Hematopoietic multipotent progenitor cell treated with erythropoietin and hydrocortisone succinate and interleukin-3 and kit ligand, for 8 days (in vitro differentiated cells): Measurements from ENCODE around the gene HIPK2.

ENCODE experiments used
- DNase-seq: peaks from one replicate; pipeline ENCODE4 v3.0.0-alpha.2; 2015

HIPK2 gene

DNA sequence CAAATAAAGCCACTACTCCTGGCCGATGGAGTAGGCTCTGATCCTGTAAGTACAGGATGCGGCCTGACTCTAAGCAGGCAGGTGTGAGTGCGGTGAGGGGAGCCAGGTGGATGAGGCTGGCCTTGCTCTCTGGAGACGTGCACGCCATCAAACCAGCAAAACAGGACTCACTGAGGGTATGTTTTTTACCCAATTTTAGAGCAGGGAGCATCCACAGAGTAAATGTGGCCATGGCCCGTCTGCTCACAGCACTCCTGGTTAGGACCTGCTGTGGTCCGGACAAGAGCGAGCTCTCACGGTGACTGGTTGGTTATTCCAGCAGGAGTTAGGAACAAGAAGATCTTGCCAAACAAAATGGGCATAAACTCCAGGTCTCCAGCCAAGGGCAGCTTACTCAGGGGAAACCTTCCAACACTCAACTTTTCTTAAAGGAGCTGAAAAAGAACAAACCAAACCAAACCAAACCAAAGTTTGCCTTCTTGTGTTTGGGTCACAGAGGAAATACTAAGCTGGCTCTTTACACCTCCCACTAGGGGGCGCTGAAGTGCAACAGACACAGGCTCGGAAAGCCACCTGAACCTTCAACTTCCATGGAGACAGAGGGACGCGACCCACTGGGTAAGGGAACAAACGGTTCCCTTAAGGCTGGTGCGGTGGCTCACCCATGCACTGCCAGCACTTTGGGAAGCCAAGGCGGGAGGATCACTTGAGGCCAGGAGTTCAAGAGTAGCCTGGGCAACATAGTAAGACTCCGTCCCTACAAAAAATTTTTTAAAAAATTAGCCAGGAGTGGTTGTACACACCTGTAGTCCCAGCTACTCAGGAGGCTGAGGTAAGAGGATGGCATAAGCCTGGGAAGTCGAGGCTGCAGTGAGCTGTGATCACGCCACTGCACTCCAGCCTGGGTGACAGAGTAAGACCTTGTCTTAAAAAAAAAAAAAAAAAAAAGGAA, 131.9 kb downstream of the HIPK2 start:
- DNase-seq: peak; percentile 89

DNA sequence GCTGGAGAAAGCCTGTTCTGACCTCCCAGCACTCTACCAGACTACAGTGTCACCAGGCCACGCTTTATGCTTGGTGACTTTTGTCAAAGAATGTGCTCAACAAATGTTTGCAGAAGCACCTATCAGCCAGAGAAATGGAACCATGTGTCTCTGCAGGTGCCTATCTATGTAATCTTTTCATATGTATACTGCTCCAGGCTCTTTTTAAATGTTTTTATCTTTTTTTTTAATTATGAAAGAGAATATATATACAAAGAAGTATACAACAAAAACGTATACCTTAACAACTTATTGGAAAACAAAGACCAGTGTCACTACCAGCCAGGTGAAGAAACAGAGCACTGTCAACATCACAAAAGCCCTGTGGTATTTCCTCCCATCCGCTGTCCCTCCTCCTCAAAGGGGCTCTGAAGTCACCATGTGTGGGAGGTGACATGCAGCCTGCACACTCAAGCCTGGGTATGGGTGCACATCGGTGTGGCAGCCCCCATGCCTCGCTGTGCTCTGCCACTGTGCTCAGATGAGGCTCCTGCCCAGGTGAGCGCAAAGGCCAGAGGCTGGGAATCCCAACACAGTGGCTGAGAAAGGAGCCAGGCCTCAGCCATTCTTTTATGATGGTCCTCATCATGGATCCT, 133.7 kb downstream of the HIPK2 start:
- no peak for DNase-seq

DNA sequence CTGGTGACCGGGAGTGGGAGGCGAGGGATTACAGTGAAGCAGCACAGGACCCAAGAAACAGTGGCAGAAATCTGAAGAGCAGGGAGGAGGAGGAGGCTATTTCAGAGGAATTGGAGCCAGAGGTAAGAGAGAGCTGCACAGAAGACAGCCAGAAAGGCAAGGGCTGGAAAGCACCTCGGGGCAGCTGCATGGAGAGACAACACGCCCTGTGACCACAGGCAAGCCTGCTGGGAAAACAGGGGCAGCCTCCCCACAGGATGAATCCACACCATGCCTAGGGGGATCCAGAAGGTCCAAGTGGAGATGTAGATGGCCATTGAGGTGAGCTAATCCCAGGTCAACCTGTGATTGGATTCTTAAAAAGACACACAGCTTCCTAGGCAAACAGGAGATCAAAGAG, 135.5 kb downstream of the HIPK2 start:
- no peak for DNase-seq

DNA sequence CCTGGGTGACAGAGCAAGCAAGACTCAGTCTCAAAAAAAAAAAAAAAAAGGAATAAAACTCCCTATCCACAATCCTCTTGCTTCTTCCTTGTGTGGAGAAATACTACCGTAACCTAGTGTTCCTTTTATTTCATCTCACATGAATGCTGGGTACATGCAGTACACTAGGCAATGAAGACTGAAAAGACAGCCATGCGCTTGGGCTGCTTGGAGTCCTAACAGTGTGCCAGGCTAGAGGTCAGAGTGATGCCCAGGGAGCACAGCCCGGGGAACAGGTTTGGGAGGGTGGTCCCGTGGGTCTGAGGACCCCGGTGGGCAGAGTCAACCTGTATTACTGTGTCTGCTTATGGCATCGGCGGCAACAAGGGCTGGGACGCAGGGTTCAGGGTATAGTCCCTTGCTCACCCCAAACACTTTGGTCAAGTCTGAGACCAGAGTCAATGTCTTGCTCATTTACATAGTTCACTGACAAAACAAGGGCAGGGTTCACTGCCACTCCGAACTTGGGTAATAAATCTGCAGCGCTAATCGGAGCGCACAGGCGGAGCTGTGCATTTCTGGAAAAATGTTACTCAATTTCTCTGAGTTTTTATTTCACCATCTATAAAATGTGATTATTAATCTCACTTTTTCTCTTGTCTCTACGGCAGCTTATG, 136.3 kb downstream of the HIPK2 start:
- no peak for DNase-seq

DNA sequence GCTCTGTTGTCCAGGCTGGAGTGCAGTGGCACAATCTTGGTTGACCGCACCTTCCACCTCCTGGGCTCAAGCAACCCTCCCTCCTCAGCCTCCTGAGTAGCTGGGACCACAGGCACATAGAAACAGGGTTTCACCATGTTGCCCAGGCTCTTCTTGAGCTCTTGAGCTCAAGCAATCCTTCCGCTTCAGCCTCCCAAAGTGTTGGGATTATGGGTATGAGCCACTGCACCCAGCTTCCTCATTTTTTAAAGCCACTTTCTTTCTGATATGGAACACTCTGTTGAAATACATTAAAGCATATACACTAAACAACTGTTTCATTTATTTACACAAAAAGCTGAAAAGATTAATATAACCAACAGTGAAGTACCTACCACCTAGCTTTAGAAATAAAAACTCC, 137.1 kb downstream of the HIPK2 start:
- no peak for DNase-seq

DNA sequence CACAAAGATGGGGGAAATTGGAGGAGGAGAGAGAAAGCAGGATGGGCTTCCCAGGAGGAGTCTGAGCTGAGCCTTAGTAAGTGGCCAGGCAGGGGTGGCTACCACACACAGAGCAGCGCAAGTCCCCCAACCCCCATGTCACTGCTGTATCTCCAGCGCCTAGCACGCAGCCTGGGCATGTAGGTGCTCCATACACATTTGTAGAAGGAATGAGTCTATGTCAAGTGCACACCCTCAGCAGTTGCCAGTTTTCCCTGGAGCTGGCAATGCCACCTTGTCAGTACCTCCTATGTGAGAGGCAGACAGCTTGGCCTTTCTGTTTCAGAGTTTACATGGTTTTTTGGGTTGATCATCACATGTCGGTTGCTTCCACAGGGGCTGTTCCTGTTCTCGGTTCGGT, 138.2 kb downstream of the HIPK2 start:
- no peak for DNase-seq

DNA sequence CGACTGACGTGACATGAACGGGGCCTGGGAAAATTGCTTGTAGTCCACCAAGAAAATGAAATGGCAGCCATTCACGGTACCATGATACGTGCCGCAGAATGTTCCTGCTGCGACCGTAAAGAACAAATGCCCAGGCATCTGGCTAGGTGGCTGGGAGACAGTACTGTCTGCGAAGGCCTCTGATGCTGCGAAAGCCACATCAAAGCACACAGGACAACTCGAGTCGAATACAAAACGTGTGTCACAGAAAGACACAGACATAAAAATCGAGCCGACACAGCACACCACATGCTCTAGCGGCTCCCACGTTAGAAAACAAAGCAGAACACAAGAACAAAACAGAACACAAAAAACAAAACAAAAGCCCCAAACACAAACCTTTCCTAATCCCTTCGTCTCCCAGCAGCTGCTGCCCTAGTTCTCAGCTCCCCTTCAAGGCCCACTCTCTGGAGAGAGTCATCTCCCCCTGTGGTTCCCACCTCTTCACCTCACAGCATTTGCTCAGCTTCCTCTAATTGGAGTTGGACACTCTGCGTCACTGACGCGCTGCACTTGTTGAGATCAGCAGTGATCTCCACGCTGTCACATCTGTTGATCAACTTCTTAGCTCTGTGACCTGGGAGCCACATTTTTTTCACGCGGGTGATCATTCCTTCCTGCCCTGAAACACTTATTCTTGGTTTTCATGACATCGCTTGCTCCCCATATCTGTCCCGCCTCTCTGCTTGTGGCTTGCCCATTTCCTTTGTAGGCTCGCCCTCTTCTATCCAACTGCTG, 142.1 kb downstream of the HIPK2 start:
- peak; percentile 33 for DNase-seq

DNA sequence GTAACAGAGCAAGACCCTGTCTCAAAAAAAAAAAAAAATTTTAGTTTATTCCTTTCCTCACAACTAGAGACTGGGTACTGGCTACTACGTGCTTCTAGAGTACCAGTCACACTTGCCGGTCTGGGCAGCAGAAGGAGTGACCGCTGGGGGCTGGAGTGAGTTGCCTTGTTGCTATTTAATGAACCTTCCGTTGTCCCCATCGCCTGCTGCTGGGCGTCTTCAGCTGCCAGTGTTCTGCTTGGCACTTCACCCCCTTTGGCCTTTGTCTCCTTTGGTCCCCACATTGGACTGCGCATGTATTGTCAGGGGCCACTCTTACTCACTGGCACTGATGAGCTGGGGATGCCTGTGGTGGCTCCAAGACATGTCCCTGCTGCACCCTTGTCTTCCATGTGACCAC, 143.7 kb downstream of the HIPK2 start:
- no peak for DNase-seq

DNA sequence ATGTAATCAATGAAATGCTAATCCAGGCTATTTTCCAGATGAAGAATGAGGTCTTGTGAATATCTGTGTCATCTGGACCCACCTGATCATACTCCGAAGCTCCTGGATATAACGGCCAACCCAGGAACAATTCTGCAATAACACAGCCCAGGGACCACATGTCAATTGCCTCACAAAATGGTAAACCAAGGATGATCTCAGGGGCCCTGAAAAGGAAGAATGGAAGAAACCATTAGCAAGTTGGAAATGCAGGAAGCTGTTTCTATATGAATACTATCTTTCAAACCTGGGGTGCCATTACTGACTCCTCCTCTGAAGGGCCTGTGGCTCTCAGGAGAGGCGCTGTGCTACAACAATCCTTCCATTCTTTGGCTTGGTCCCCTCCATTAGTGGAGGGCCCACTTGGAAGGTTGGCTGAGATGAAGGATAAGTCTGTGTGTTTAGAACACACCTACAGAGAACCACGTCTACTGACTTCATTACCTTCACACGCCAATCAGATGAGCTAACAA, 146.2 kb downstream of the HIPK2 start:
- no peak for DNase-seq

DNA sequence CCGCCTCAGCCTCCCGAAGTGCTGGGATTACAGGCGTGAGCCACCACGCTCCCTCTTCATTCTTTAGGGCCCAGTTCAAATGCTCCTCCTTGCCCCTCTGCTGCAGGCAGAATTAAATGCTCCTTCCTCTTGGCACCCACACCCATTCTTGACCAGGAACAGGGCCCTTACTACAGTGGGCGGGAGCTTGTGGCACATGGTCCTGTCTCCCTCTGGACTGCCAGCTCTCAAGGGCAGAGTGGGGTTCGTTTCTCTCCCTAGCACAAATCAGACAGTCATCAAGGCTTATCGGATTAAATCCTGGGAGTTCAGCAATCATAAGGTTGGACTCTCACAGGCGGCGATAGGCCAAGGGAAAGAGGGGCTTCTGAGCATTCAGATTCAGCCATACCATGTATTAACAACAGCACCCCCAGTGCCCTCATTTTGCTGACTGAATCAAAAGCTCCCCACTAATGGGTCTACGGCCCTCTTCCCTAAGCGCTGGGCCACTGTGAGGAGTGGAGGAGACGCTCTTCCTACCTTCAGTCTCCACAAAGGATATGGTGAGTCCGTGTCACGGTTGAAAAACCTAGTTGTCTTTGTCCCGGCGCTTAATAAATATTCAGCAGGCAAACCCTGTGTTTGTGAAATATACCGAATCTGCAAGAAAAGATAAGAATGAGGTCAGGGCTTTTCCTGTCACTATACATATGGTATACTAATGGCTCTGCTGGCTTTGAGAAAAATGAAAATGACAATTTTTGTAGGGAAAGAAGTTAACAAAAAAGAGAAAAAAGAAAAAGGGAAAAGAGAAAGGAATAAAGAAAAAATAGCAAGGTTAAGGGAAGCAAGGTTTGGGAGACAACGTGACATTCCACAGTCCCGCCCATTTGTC, 146.9 kb downstream of the HIPK2 start:
- DNase-seq: peak; percentile 75

DNA sequence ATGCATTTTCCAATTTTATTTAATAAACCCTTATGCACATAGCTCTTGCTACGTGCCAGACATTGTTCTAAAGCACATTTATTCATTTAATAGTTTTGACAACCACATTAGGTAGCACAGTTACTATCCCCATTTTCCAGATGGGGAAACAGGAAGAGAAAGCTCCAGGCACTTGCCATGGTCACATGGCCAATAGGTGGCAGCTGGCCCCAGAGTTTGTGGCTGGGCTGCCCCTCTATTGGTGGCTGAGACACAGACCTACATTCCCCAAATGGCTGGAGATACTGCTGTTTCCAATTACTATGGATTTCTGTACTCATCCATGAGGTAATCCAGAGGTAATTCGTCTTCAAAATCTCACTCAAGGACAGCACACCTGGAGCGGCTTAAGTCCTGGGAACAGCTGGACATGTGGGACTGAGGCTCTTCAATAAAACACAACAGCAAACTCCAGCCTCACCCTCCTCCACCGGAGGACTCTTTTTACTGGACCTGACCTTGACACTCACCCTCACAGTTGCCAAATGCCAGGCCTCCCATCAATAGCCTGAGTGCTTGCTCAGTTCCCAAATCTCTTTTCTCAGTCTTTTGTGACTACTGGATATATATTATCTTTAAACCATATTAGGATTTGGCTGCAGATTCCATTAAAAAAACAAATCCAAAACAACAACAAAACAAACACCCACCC, 148.3 kb downstream of the HIPK2 start:
- DNase-seq: no peak

DNA sequence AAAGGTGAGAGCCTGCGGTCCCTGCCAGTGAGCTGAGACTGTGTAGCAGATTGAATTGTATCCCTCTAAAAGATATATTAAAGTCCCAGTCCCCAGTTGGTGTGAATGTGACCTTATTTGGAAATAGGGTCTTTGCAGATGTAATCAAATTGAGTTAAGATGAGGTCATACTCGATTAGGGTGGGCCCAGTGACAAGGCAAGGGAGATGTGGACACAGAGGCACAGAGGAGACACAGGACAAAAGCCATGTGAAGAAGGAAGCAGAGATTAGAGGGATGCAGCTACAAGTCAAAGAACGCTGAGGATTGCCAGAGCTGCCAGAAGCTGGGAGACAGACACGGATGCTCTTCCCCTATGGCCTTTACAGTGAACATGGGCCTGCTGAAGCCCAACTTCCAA, 150.0 kb downstream of the HIPK2 start:
- DNase-seq: no peak

DNA sequence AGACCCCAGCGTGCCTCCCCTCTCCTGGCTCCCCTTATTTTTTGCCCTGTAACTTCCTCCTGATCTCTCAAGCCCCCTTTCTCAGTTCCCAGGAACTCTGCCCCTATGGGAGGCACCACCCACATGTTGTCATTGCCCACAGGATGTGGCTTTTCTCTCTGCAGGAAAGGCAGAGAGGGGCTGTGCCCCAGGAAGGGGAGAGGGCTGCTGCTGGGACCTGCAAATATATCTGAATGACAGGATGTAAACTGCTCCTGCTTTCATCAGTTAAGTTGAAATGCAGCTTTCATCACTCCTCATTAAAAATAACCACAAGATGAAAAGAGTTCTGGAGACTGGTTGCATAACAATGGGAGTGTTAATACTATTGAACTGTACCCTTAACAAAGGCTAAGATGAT, 151.0 kb downstream of the HIPK2 start:
- DNase-seq: peak; percentile 36

DNA sequence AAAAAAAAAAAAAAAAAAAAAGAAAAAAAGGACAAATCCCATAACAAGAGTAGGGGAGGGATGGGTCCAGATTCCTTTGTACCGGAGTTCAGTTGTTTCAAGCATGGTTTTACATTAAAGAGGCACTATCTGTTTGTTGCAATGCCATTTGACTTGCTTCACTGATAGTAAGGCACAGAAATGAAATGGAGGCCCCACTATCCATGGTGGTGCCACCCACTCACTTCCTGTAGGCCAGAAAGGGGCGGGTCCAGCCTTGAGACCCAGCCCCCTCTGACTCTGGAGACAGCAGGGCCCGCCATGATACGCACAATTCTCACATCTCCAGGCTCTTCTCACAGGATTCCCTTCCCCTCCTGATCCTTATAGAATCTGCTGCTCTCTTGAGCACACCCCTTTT, 154.3 kb downstream of the HIPK2 start:
- DNase-seq: peak; percentile 45

DNA sequence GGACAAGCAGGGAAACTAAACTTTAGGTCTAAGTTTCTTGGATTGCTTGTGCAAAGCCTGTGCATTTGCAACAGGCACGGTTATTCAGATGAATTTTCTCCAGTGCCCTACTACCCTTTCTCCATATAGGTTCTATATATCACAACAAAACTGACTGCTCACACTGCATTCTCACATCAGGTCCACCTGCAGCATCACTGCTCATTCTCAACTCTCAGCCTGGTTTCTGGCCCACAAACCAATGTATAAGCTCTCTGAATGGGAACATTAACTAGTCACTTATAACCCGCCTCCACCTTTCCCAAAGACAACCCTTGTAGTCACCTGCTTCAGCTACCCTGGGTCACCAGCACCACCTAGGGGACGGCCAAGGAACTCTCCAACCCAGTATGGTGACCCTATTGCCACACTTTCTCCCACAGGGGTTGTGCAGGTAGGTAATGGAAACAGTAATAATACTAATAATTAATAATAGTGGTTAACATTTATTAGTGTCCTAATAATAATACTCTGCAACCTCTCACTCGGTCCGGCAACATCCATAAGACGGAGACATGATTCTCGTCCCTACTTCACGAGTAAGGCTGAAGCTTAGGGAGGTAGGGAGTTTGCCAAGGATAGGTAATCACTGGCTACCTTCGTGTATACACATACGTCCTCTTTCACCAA, 157.0 kb downstream of the HIPK2 start:
- DNase-seq: peak; percentile 59

DNA sequence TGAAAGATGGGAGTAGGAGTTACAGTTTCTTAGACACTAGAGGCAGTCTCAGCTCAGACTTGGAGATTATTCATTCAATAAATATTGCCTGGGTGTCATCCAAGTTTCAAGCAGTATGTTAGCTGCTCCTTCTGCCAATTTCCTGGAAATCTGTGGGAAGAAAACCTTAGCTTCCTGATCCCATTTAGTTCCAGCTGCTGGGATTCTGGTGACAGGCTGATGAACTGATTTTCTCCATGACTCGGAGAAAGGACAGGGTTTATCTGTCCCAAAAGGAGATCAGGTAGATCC, 158.5 kb downstream of the HIPK2 start:
- no peak for DNase-seq

DNA sequence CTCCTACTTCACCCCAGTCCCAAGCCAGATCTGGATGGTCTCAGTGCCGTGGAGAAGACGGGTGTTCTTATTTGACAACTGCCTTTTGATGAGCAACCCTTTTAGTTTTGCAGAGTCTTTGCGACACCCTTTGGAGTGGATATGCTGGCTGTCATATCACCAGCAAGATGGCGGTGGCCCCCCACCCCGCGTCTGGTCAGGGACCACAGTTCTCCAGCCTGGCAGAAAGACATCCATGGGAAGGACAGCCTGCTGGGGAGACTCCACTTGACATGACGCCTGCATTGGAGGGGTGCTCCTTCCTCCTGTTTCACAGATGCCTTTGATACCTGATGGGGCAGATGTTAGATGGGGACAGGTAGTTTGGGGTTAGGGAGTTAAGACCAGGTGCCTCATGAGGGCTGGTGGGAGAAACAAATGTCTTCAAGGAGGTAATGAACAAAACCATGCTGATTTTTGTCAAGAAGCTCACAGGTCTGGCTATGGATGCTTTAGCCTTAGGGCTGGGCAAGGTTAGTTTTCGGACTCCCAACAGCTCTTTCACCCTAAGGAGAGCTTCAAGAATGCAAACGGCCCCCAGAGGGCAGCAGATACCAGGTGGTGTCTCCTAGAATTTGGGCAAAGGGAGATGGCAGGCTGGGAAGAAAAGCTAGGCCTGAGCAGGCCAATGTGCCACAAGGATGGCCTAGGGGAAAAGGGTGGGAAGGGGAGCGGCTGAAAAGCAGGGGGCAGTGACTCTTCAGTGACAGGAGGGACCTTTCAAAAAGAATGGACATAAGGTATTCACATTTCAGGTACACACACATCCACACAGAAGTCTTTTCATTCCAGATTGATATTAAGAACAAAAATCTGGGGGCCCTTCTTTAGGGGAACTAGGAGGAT, 159.1 kb downstream of the HIPK2 start:
- DNase-seq: peak; percentile 67

DNA sequence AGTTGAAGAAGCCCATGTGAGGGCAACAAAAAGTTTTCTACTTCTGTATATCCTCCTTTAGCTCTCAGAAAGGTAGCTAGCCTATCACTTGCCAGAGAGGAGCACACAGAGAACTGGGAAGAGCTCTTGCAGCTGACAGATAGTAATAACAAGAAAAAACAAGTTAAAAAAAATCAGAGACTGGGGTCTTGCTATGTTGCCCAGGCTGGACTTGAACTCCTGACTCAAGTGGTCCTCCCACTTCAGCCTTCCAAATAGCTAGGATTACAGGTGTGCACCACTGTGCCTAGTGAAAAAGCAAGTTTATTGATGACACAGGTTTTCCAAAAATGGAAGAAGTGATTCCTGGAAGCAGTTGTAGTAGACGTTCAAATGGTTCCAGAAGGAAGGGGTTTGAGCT, 160.7 kb downstream of the HIPK2 start:
- no peak for DNase-seq

DNA sequence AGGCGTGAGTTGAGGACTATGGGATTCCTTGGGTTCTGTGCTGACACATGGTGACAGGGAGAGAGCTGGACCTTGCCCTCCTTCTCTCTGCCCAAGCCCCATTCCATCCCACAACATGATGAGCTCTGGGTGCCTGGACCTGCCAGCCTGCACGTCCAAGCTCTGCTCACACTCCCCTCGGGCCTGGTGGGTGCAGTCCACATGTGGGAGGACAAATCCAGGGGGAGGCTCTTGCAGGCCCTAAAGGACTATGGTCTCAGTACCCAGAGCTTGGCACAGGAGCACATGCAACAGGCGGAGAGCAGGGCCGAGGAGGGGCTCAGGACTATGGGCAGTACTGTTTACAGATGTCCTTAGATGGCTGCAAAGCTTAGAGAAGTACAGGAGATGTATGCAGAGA, 162.9 kb downstream of the HIPK2 start:
- DNase-seq: no peak

DNA sequence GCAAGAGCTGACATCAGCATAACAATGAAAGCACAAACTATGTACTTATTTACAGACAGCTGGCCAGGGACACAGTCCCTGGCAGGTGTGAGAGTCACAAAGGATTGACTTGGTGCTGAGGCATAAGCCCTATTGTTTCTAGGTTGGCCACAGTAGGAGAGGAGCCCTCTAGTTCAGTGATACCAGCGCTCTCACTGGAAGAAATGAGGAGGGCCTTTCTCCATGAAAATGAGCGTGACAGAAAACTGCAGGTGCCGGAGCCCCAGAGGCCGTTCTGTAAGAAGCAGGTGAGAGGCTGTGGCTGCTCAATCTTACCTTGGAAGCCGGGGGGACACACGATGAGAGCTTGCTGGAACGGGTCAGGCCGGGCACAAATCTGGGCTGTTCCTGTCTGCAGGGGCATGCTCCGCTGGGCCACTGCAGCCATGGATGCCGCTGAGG, 163.8 kb downstream of the HIPK2 start:
- DNase-seq: no peak
